KMS-11 (cell line): ENCODE measurements around the gene PTPRN2.

Experiments
- H2AFZ ChIP-seq: fragments of 200-600 bp; sonication (generic); 2 replicates; pipeline ENCODE4 v1.6.1; 2016; ENCODE audit warnings: antibody characterized with exemption, mixed run types, low read depth
- H3K27ac ChIP-seq: fragments of 200-600 bp; sonication (generic); 2 replicates; pipeline ENCODE4 v1.6.1; 2016; ENCODE audit warnings: mild to moderate bottlenecking, mixed run types
- H3K27me3 ChIP-seq: fragments of 200-600 bp; sonication (generic); 2 replicates; pipeline ENCODE4 v1.6.1; 2017; ENCODE audit warnings: mild to moderate bottlenecking, low read depth, mixed run types, moderate library complexity; ENCODE audit not compliant: insufficient read depth
- H3K36me3 ChIP-seq: fragments of 200-600 bp; sonication (generic); 2 replicates; pipeline ENCODE4 v1.6.1; 2017; ENCODE audit warnings: mild to moderate bottlenecking, mixed run types; ENCODE audit not compliant: insufficient read depth
- H3K4me1 ChIP-seq: fragments of 200-600 bp; sonication (generic); 2 replicates; pipeline ENCODE4 v1.6.1; 2016; ENCODE audit warnings: mild to moderate bottlenecking, low read depth, mixed run types; ENCODE audit not compliant: poor library complexity, severe bottlenecking
- H3K4me2 ChIP-seq: fragments of 200-600 bp; sonication (generic); 2 replicates; pipeline ENCODE4 v1.7.0; 2016; ENCODE audit warnings: mild to moderate bottlenecking, mixed run types
- H3K4me3 ChIP-seq: fragments of 200-600 bp; sonication (generic); IDR thresholded peaks from 2 replicates; pipeline ENCODE4 v1.6.1; 2017; ENCODE audit warnings: low read depth, low read length, mixed read lengths; ENCODE audit not compliant: insufficient read depth
- H3K79me2 ChIP-seq: fragments of 200-600 bp; sonication (generic); 2 replicates; pipeline ENCODE4 v1.6.1; 2016; ENCODE audit warnings: low read depth, mixed run types; ENCODE audit not compliant: insufficient read depth
- H3K9ac ChIP-seq: fragments of 200-600 bp; sonication (generic); 2 replicates; pipeline ENCODE4 v1.6.1; 2016; ENCODE audit warnings: mild to moderate bottlenecking, mixed run types
- H4K20me1 ChIP-seq: fragments of 200-600 bp; sonication (generic); 2 replicates; pipeline ENCODE4 v1.6.1; 2016; ENCODE audit warnings: mild to moderate bottlenecking, mixed run types; ENCODE audit not compliant: insufficient read depth
- TF ChIP-seq, protein P1 (sequence below): fragments of 200-600 bp; sonication (generic); conservative IDR thresholded peaks from 2 replicates; pipeline ENCODE4 v1.6.1; 2017; ENCODE audit warnings: low read depth, mild to moderate bottlenecking, antibody characterized with exemption, low read length, moderate library complexity, mixed read lengths

The PTPRN2 gene

DNA sequence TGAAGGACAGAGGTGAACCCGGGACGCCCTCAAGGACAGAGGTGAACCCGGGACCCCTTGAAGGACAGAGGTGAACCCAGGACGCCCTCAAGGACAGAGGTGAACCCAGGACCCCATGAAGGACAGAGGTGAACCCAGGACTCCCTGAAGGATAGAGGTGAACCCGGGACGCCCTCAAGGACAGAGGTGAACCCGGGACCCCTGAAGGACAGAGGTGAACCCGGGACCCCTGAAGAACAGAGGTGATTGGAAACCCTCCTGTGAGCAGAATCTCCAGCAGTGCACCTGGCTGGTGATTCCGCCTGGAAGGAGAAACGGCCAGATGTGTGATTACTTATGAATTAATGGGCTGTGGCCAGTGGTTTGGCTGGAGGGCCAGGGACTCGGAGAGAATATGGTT lies 272.3 kb downstream of the PTPRN2 start:
- Histone ChIP-seq H3K36me3 (no peaks in the 10 kb centered on the region), H4K20me1 (no peaks in the 10 kb centered on the region), H3K9ac (no peak overlapping the region), H2AFZ (no peak overlapping the region), H3K4me3 (no peak overlapping the region), H3K4me1 (no peaks in the 10 kb centered on the region), H3K79me2 (no peaks in the 10 kb centered on the region), H3K27me3 (peaks cover 3% of the 10 kb centered on the region; the same call in 1 of the 2 replicates), H3K4me2 (no peak overlapping the region), H3K27ac (no peak overlapping the region)
- TF ChIP-seq, protein P1, sequence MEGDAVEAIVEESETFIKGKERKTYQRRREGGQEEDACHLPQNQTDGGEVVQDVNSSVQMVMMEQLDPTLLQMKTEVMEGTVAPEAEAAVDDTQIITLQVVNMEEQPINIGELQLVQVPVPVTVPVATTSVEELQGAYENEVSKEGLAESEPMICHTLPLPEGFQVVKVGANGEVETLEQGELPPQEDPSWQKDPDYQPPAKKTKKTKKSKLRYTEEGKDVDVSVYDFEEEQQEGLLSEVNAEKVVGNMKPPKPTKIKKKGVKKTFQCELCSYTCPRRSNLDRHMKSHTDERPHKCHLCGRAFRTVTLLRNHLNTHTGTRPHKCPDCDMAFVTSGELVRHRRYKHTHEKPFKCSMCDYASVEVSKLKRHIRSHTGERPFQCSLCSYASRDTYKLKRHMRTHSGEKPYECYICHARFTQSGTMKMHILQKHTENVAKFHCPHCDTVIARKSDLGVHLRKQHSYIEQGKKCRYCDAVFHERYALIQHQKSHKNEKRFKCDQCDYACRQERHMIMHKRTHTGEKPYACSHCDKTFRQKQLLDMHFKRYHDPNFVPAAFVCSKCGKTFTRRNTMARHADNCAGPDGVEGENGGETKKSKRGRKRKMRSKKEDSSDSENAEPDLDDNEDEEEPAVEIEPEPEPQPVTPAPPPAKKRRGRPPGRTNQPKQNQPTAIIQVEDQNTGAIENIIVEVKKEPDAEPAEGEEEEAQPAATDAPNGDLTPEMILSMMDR = no peak

DNA sequence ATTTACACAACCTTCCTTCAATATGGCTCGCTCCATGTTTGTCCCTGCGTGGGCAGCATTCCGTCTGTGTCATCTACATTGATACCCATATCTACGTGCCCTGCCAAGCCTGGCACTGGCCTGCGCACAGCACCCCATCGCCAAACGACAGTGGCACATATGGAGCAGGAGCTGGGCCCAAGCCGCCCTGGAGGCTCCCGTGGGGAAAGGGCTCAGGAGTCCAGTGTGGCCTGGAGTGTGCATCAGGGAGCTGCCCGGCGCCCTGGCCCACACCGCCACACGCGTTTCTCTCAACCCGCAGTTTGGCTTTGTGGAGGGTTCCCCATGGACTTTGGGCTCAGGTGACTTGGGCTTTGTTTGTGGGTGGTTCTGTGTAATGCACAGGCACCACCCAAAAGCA lies 273.2 kb downstream of the PTPRN2 start:
- TF ChIP-seq, protein P1 = no peak

DNA sequence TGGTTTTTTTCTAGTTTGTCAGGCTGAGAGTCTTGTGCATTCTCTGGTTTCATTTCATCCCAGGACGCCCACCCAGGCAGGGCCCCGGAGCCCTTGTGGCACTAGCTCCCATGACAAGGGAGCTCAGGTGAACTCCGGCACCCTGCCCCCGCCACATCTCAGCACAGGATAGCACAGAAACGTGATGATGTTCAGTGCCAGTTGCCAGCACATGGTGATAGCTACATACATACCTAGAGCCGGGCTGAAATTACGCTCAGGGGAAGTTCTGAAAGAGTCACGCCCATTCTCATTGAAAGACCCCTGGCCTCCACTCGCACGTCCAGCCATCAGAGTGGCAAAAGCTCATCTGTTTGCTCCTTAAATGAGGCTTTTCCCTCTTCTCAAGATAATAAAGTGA lies 273.7 kb downstream of the PTPRN2 start:
- Histone ChIP-seq H3K27ac (no peak overlapping the region), H3K27me3 (peaks cover 3% of the 10 kb centered on the region; the same call in 1 of the 2 replicates), H3K36me3 (no peaks in the 10 kb centered on the region), H2AFZ (no peak overlapping the region), H3K4me1 (no peaks in the 10 kb centered on the region), H3K79me2 (no peaks in the 10 kb centered on the region), H3K4me2 (no peak overlapping the region), H4K20me1 (no peaks in the 10 kb centered on the region), H3K4me3 (no peak overlapping the region), H3K9ac (no peak overlapping the region)
- TF ChIP-seq, protein P1 = no peak

More for the DNA sequence above, 273.2 kb downstream of the PTPRN2 start:
- Histone ChIP-seq H4K20me1 (no peaks in the 10 kb centered on the region), H3K4me1 (no peaks in the 10 kb centered on the region), H3K27ac (no peak overlapping the region), H3K4me2 (no peak overlapping the region), H3K27me3 (peaks cover 3% of the 10 kb centered on the region; the same call in 1 of the 2 replicates), H3K4me3 (no peak overlapping the region), H3K79me2 (no peaks in the 10 kb centered on the region), H3K36me3 (no peaks in the 10 kb centered on the region), H3K9ac (no peak overlapping the region), H2AFZ (no peak overlapping the region)

DNA sequence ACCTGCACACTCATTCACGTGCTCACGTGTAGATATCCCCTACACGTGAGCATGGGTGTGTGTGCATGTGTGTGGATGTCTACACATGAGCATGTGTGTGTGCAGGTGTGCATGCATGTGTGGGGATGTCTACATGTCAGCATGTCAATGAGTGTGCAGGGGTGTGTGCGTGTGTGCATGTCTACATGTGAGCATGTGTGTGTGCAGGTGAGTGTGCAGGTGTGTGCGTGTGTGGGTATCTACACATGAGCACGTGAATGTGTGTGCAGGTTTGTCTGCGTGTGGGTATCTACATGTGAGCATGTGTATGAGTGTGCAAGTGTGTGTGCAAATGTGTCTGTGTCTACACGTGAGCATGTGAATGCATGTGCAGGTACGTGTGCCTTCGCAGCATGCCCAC lies 274.8 kb downstream of the PTPRN2 start:
- no peak overlapping the region for H3K27ac ChIP-seq
- no peak overlapping the region for H3K4me3 ChIP-seq
- TF ChIP-seq, protein P1 = no peak
- no peaks in the 10 kb centered on the region for H3K36me3 ChIP-seq
- H4K20me1 ChIP-seq = no peaks in the 10 kb centered on the region
- no peak overlapping the region for H3K9ac ChIP-seq
- no peaks in the 10 kb centered on the region; the same call in 1 of the 2 replicates for H3K27me3 ChIP-seq
- H3K4me1 ChIP-seq = no peaks in the 10 kb centered on the region
- H3K4me2 ChIP-seq = no peak overlapping the region
- no peak overlapping the region for H2AFZ ChIP-seq
- no peaks in the 10 kb centered on the region for H3K79me2 ChIP-seq
